ENCODE measurements around the gene SAPCD2. TPM values are rescaled to one million over a fixed set of nuclear protein-coding genes. Genes with fewer than 3 reads are reported as not detected.

Gene SAPCD2
- total RNA-seq, 1 experiment from 2014 or later: 29.8 TPM

DNA sequence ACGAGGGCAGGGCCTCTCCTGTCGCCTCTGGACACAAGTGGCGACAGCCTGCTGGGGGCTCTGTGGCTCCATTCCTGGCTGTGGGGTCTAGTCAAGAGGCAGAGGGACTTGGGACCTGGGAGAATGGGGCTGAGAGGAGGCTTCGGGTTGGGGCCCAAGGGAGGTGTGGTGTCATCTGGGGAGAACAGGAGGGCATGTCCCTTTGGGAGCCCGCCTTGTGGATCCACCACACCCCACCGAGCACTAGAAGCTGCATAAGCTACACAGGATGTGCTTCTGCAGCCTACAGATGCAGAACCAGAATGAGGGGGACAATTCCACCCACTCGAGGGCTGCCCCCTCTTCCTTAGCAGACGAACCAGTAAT lies 12.6 kb upstream of the SAPCD2 start:
- H3K14ac ChIP-seq (ENCODE audit: insufficient read depth, low read length): no peak overlapping the region
- H2BK20ac ChIP-seq (ENCODE audit: low read depth, low read length, poor library complexity, severe bottlenecking): no peak overlapping the region
- no peak overlapping the region for H4K91ac ChIP-seq (ENCODE audit: insufficient read length, low read depth, low read length)
- no peak overlapping the region for H3K4me2 ChIP-seq (ENCODE audit: insufficient read depth, insufficient read length, low read length)
- H3K4ac ChIP-seq (ENCODE audit: low read depth, low read length): no peak overlapping the region
- H3K9me3 Mint-ChIP-seq: no peaks in the 10 kb centered on the region
- H3K9ac ChIP-seq (ENCODE audit: extremely low read depth, insufficient read length, low read length): no peak overlapping the region
- no peak overlapping the region for H2BK120ac ChIP-seq (ENCODE audit: low read depth, low read length, poor library complexity, severe bottlenecking)
- H2BK15ac ChIP-seq (ENCODE audit: low read depth, low read length): no peak overlapping the region
- H2AK5ac ChIP-seq (ENCODE audit: insufficient read length, low read length): no peak overlapping the region
- peaks cover 31% of the 10 kb centered on the region for H3K27me3 Mint-ChIP-seq (ENCODE audit: low read depth)
- H3K27ac ChIP-seq (ENCODE audit: insufficient read length, low read depth, low read length): no peak overlapping the region
- H3K79me1 ChIP-seq (ENCODE audit: insufficient read depth, low read depth, low read length, poor library complexity, severe bottlenecking): no peaks in the 10 kb centered on the region
- H4K5ac ChIP-seq (ENCODE audit: insufficient read length, low read depth, low read length): no peak overlapping the region
- peaks cover 15 to 26% of the 10 kb centered on the region in 2 experiments for H3K4me1 Mint-ChIP-seq
- H4K20me1 ChIP-seq (ENCODE audit: control insufficient read depth, insufficient read depth, insufficient read length): peaks cover 3% of the 10 kb centered on the region
- H2BK5ac ChIP-seq (ENCODE audit: insufficient read length, low read length): no peak overlapping the region
- no peak overlapping the region for H3K56ac ChIP-seq (ENCODE audit: insufficient read length, low read depth, low read length)
- no peak for DNase-seq
- H3K79me2 ChIP-seq (ENCODE audit: insufficient read depth, low read length): no peaks in the 10 kb centered on the region
- peaks cover 5% of the 10 kb centered on the region; the same call in 1 of the 2 replicates for H3K27me3 ChIP-seq (ENCODE audit: insufficient read depth, low read length)
- H3K9me3 ChIP-seq (ENCODE audit: control insufficient read depth, low read depth, low read length): no peaks in the 10 kb centered on the region
- H3K27ac Mint-ChIP-seq: no peak overlapping the region
- no peaks in the 10 kb centered on the region; the same call in 1 of the 2 replicates for H3K4me1 ChIP-seq (ENCODE audit: insufficient read depth, low read length)
- H2BK12ac ChIP-seq (ENCODE audit: insufficient read length, low read depth, low read length): no peak overlapping the region
- H3K23ac ChIP-seq (ENCODE audit: insufficient read length, low read depth, low read length): no peak overlapping the region
- no CpG with 5 or more reads among the region's 8 CpGs for WGBS (ENCODE audit: extremely low coverage, insufficient read length, low lambda C conversion rate)
- H3K18ac ChIP-seq (ENCODE audit: insufficient read length, low read depth, low read length): no peak overlapping the region
- H3K36me3 Mint-ChIP-seq (ENCODE audit: insufficient read depth in 1 of 3, low read depth in 3 of 3): no peaks in the 10 kb centered on the region; a peak in 1 of 7 replicates
- TF ChIP-seq, protein P1, sequence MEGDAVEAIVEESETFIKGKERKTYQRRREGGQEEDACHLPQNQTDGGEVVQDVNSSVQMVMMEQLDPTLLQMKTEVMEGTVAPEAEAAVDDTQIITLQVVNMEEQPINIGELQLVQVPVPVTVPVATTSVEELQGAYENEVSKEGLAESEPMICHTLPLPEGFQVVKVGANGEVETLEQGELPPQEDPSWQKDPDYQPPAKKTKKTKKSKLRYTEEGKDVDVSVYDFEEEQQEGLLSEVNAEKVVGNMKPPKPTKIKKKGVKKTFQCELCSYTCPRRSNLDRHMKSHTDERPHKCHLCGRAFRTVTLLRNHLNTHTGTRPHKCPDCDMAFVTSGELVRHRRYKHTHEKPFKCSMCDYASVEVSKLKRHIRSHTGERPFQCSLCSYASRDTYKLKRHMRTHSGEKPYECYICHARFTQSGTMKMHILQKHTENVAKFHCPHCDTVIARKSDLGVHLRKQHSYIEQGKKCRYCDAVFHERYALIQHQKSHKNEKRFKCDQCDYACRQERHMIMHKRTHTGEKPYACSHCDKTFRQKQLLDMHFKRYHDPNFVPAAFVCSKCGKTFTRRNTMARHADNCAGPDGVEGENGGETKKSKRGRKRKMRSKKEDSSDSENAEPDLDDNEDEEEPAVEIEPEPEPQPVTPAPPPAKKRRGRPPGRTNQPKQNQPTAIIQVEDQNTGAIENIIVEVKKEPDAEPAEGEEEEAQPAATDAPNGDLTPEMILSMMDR (conservative IDR thresholded peaks at IDR 0.05): no peak
- no peak overlapping the region for H3T11ph ChIP-seq (ENCODE audit: low read length)
- H4K8ac ChIP-seq (replicated peaks; ENCODE audit: insufficient read length, low read depth, low read length): no peak overlapping the region
- H3K23me2 ChIP-seq (ENCODE audit: insufficient read length, low read depth, low read length, poor library complexity, severe bottlenecking): peaks cover 22% of the 10 kb centered on the region
- H3K4me3 Mint-ChIP-seq: no peak overlapping the region
- H2AFZ ChIP-seq (ENCODE audit: low read length): no peak overlapping the region

Data from H9 (cell line).